Right lobe of liver (tissue), 4 donors: ENCODE measurements around the gene MOAP1.

ENCODE experiments used
- CTCF ChIP-seq, 4 donors: fragments of 200-600 bp in 3 of 4; fragments of 450-650 bp in 1 of 4; IDR thresholded peaks; one replicate each; pipeline versions ENCODE4 v1.5.1 to v1.8.0; 2016 to 2022; ENCODE audit warnings: antibody characterized with exemption in 4 of 4, mild to moderate bottlenecking in 2 of 4
- POLR2A ChIP-seq: fragments of 450-650 bp; IDR thresholded peaks from one replicate; pipeline ENCODE4 v1.6.1; 2017; ENCODE audit warnings: antibody characterized with exemption, mild to moderate bottlenecking
- donor health status: DM: no; HTN: no; CAD: no.
- donor health status: DM: no; HTN: no; CAD: no.
- donor health status: DM: no; HTN: yes; CAD: no.

GRCh38 chr14:93135399-93135798 lies 49.3 kb downstream of the MOAP1 start:
- TF ChIP-seq CTCF (IDR thresholded peaks at IDR 0.05) (no peak), POLR2A (no peak)
